Prostate gland (tissue), 2 donors: ENCODE measurements around the gene DRC1.

Source experiments
- POLR2A ChIP-seq: fragments of 450-650 bp; IDR thresholded peaks from one replicate; pipeline ENCODE4 v1.6.1; 2016; ENCODE audit warnings: antibody characterized with exemption, mild to moderate bottlenecking
- POLR2AphosphoS5 ChIP-seq: sonication (generic); formaldehyde crosslinking; IDR thresholded peaks from one replicate; pipeline ENCODE4 v1.6.1; 2017; ENCODE audit warnings: antibody characterized with exemption
- TF ChIP-seq, protein P1 (sequence below), 4 experiments: fragments of 200-600 bp in 2 of 4; fragments of 450-650 bp in 2 of 4; sonication (generic) in 2 of 4; IDR thresholded peaks; 1 replicate in 3 of 4; 2 replicates in 1 of 4; pipeline ENCODE4 v1.5.1; 2016 to 2019; ENCODE audit warnings: antibody characterized with exemption in 4 of 4, mild to moderate bottlenecking in 2 of 4, moderate library complexity in 2 of 4

DNA sequence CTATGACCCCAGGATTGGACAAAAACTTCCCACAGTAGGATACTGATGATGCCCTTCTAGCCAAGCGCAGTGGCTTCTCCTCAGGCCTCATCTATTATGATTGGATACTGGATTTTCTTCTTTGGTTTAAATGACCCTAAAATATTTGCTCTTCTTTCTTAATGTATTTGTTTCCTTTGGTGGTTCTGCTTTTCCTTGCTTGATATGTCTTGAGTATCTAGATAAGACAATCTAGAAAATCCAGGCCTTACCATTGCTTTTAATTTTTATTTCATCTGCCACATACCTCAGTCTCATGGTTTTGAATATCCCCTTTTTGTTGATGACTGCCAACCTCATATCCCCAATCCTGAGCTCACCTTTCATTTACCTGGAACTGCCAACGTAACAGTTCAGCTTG is 40.6 kb downstream of the DRC1 start:
- TF ChIP-seq, protein P1, sequence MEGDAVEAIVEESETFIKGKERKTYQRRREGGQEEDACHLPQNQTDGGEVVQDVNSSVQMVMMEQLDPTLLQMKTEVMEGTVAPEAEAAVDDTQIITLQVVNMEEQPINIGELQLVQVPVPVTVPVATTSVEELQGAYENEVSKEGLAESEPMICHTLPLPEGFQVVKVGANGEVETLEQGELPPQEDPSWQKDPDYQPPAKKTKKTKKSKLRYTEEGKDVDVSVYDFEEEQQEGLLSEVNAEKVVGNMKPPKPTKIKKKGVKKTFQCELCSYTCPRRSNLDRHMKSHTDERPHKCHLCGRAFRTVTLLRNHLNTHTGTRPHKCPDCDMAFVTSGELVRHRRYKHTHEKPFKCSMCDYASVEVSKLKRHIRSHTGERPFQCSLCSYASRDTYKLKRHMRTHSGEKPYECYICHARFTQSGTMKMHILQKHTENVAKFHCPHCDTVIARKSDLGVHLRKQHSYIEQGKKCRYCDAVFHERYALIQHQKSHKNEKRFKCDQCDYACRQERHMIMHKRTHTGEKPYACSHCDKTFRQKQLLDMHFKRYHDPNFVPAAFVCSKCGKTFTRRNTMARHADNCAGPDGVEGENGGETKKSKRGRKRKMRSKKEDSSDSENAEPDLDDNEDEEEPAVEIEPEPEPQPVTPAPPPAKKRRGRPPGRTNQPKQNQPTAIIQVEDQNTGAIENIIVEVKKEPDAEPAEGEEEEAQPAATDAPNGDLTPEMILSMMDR (IDR thresholded peaks at IDR 0.05): no peak
- no peak for TF ChIP-seq POLR2A
- no peak for TF ChIP-seq POLR2AphosphoS5
